Loucy (cell line): ENCODE data around the gene PALS1.

Experiments
- H2AFZ ChIP-seq: fragments of 200-600 bp; sonication (generic); 2 replicates; pipeline ENCODE4 v1.6.0; 2016; ENCODE audit warnings: antibody characterized with exemption, mild to moderate bottlenecking, low read length, moderate library complexity
- H3F3A ChIP-seq: fragments of 200-600 bp; 2 replicates; pipeline ENCODE4 v1.6.0; 2016; ENCODE audit warnings: antibody characterized with exemption, low read depth, mild to moderate bottlenecking
- H3K27me3 ChIP-seq: fragments of 200-600 bp; sonication (generic); 2 replicates; pipeline ENCODE4 v1.6.1; 2014; ENCODE audit warnings: low read length, mild to moderate bottlenecking; ENCODE audit not compliant: insufficient read depth, poor library complexity, severe bottlenecking
- H3K36me3 ChIP-seq: fragments of 200-600 bp; sonication (generic); 2 replicates; pipeline ENCODE4 v1.6.1; 2016; ENCODE audit warnings: low read length; ENCODE audit not compliant: insufficient read depth
- H3K4me1 ChIP-seq: fragments of 200-600 bp; sonication (generic); 2 replicates; pipeline ENCODE4 v1.5.1; 2014; ENCODE audit warnings: low read length, mild to moderate bottlenecking; ENCODE audit not compliant: insufficient read depth, poor library complexity, severe bottlenecking
- H3K4me2 ChIP-seq: fragments of 200-600 bp; sonication (generic); 2 replicates; pipeline ENCODE4 v1.6.0; 2014; ENCODE audit warnings: antibody characterized with exemption, low read length, low read depth, mild to moderate bottlenecking; ENCODE audit not compliant: poor library complexity, severe bottlenecking
- H3K4me3 ChIP-seq: fragments of 200-600 bp; sonication (generic); 2 replicates; pipeline ENCODE4 v1.5.1; 2014; ENCODE audit warnings: low read length, mild to moderate bottlenecking, mixed read lengths; ENCODE audit not compliant: poor library complexity, severe bottlenecking
- H3K79me2 ChIP-seq: fragments of 200-600 bp; sonication (generic); 2 replicates; pipeline ENCODE4 v1.6.1; 2014; ENCODE audit warnings: low read length; ENCODE audit not compliant: insufficient read depth
- H3K9ac ChIP-seq: fragments of 200-600 bp; sonication (generic); 2 replicates; pipeline ENCODE4 v1.6.0; 2014; ENCODE audit warnings: mild to moderate bottlenecking, low read depth, low read length, moderate library complexity; ENCODE audit not compliant: poor library complexity, severe bottlenecking
- H3K9me2 ChIP-seq: fragments of 200-600 bp; sonication (generic); replicated peaks from 2 replicates; pipeline ENCODE4 v1.6.1; 2016; ENCODE audit warnings: low read depth, low read length, mixed read lengths
- H3K9me3 ChIP-seq: fragments of 200-600 bp; sonication (generic); 2 replicates; pipeline ENCODE4 v1.6.1; 2014; ENCODE audit warnings: mild to moderate bottlenecking, antibody characterized with exemption, low read length, low read depth; ENCODE audit not compliant: insufficient read depth
- H4K20me1 ChIP-seq: fragments of 200-600 bp; sonication (generic); 2 replicates; pipeline ENCODE4 v1.6.0; 2014; ENCODE audit warnings: antibody characterized with exemption, low read length, mild to moderate bottlenecking; ENCODE audit not compliant: insufficient read depth, poor library complexity, severe bottlenecking
- CTCF ChIP-seq: fragments of 200-600 bp; sonication (generic); conservative IDR thresholded peaks from 2 replicates; pipeline ENCODE4 v1.5.1; 2014; ENCODE audit warnings: mild to moderate bottlenecking, antibody characterized with exemption, low read length
- EZH2phosphoT487 ChIP-seq: fragments of 200-600 bp; IDR thresholded peaks from 2 replicates; pipeline ENCODE4 v1.6.1; 2018; ENCODE audit warnings: antibody characterized with exemption, mild to moderate bottlenecking, moderate library complexity, borderline replicate concordance

The PALS1 gene

GRCh38 chr14:67280506-67280905, 39.3 kb downstream of the PALS1 start:
- Histone ChIP-seq H3K4me1 (no peaks in the 10 kb centered on the region), H3F3A (no peaks in the 10 kb centered on the region), H3K79me2 (peaks cover 14% of the 10 kb centered on the region; the same call in 1 of the 2 replicates), H3K4me3 (no peak overlapping the region), H3K27me3 (no peaks in the 10 kb centered on the region), H4K20me1 (no peaks in the 10 kb centered on the region), H3K9me2 (no peaks in the 10 kb centered on the region), H2AFZ (no peak overlapping the region), H3K9ac (no peak overlapping the region), H3K9me3 (no peaks in the 10 kb centered on the region), H3K4me2 (no peak overlapping the region), H3K36me3 (0 out of 2 replicates have a peak, but pooled peaks cover 4% of the 10 kb centered on the region)
- TF ChIP-seq CTCF (no peak), EZH2phosphoT487 (no peak)

GRCh38 chr14:67285876-67286452, 44.7 kb downstream of the PALS1 start:
- H2AFZ ChIP-seq = no peak overlapping the region
- H3K9me2 ChIP-seq = no peaks in the 10 kb centered on the region
- H3K9me3 ChIP-seq = no peaks in the 10 kb centered on the region
- H3K4me2 ChIP-seq = no peak overlapping the region
- no peaks in the 10 kb centered on the region for H3K36me3 ChIP-seq
- no peaks in the 10 kb centered on the region for H4K20me1 ChIP-seq
- no peaks in the 10 kb centered on the region for H3K4me1 ChIP-seq
- no peaks in the 10 kb centered on the region for H3K27me3 ChIP-seq
- no peak overlapping the region for H3K4me3 ChIP-seq
- H3K9ac ChIP-seq = no peak overlapping the region
- H3K79me2 ChIP-seq = 0 out of 2 replicates have a peak, but pooled peaks cover 2% of the 10 kb centered on the region
- no peak for TF ChIP-seq EZH2phosphoT487
- TF ChIP-seq CTCF = peak; percentile 66
- no peaks in the 10 kb centered on the region for H3F3A ChIP-seq
